Type B pancreatic cell (in vitro differentiated cells): ENCODE measurements around the gene IFIT5. TPM values are rescaled to one million over a fixed set of nuclear protein-coding genes. Genes with fewer than 3 reads are reported as not detected.

Experiments used
- DNase-seq: peaks from one replicate; pipeline ENCODE4 v3.0.0; 2021; ENCODE audit warnings: mixed read lengths; ENCODE audit not compliant: unreplicated experiment; ENCODE audit errors: extremely low spot score
- H3K27ac Mint-ChIP-seq: 2 replicates; pipeline ENCODE4 v1.8.0; 2021; ENCODE audit warnings: mild to moderate bottlenecking, mixed read lengths
- H3K27me3 Mint-ChIP-seq: 2 replicates; pipeline ENCODE4 v1.8.0; 2021; ENCODE audit warnings: mixed read lengths
- H3K36me3 Mint-ChIP-seq: 2 replicates; pipeline ENCODE4 v1.8.0; 2021; ENCODE audit warnings: mixed read lengths
- H3K4me1 Mint-ChIP-seq: one replicate; pipeline ENCODE4 v1.8.0; 2021; ENCODE audit warnings: mixed read lengths; ENCODE audit not compliant: unreplicated experiment
- H3K4me3 Mint-ChIP-seq: 2 replicates; pipeline ENCODE4 v1.8.0; 2021; ENCODE audit warnings: mild to moderate bottlenecking, mixed read lengths
- H3K9me3 Mint-ChIP-seq: 2 replicates; pipeline ENCODE4 v1.8.0; 2021; ENCODE audit warnings: mixed read lengths
- total RNA-seq: library from RNA; stranded (reverse); gene quantifications from 2 replicates; pipeline ENCODE4 v1.2.1, GENCODE V29; 2021; ENCODE audit warnings: low replicate concordance
- TF ChIP-seq, protein P1 (sequence below): fragments of 200-600 bp; sonication (generic); conservative IDR thresholded peaks from 2 replicates; pipeline ENCODE4 v1.5.0; 2021; ENCODE audit warnings: antibody characterized with exemption, mild to moderate bottlenecking

IFIT5 gene
- total RNA-seq, 1 donor from 2014 or later: 11.0 TPM

DNA sequence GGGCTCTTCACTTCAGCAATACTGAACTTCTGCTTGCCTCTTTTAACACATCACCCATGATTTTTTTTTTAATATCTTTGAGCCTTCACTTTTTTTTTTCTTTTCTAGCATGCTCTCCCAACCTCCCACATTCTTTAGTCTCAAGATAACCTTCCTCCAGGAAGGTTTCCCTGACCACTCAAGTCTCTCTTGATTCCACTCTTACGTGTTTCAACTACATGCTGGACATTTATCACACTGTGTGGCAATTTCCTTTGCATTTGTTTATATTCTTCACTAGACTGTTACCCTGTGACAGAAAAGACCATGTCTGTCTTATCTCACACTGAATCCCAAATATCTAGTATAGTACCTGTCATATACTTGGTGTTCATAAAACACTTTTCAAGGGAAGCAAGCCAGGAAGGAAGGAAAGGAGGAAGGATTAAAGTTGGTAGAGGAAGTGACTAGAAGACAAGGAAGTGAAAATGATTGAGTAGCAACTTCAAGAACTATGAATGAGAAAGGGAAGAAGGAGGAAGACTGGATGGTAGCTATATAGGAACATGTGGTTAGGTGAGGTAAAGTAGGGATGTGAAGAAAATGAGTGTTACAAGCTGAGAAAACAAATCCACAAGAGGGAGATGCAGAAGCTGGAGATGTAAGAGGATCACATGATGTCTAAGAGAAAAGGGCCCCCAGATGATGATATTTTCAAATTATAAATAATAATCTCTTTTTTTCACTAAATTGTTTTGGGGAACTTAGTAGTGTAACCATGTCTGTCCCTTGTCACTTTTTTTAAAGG lies 40.4 kb downstream of the IFIT5 start:
- no peaks in the 10 kb centered on the region for H3K36me3 Mint-ChIP-seq
- no peaks in the 10 kb centered on the region for H3K27me3 Mint-ChIP-seq
- H3K27ac Mint-ChIP-seq: no peak overlapping the region
- no peaks in the 10 kb centered on the region for H3K9me3 Mint-ChIP-seq
- H3K4me1 Mint-ChIP-seq: no peaks in the 10 kb centered on the region
- DNase-seq: no peak
- TF ChIP-seq, protein P1, sequence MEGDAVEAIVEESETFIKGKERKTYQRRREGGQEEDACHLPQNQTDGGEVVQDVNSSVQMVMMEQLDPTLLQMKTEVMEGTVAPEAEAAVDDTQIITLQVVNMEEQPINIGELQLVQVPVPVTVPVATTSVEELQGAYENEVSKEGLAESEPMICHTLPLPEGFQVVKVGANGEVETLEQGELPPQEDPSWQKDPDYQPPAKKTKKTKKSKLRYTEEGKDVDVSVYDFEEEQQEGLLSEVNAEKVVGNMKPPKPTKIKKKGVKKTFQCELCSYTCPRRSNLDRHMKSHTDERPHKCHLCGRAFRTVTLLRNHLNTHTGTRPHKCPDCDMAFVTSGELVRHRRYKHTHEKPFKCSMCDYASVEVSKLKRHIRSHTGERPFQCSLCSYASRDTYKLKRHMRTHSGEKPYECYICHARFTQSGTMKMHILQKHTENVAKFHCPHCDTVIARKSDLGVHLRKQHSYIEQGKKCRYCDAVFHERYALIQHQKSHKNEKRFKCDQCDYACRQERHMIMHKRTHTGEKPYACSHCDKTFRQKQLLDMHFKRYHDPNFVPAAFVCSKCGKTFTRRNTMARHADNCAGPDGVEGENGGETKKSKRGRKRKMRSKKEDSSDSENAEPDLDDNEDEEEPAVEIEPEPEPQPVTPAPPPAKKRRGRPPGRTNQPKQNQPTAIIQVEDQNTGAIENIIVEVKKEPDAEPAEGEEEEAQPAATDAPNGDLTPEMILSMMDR: no peak
- no peak overlapping the region for H3K4me3 Mint-ChIP-seq

DNA sequence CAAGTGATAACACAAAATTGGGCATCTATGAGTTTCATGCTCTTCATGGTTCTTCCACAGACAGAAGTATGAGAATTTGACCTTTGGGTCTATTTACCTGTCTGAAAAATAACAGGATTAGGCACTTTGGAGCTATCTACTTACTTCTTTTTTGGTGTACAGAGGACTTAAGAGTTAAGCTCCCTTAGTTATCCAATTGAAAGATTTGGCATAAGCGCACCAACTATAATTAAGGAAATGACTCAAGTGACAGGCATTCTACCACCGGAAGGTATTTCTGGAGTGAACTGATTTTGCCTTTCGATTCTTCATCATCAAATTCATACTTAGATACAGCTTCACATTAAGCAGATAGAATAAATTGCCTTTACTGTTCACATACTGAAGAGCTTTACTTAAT lies 43.9 kb downstream of the IFIT5 start:
- Mint-ChIP-seq H3K27ac (no peak overlapping the region), H3K4me3 (no peak overlapping the region), H3K27me3 (no peaks in the 10 kb centered on the region), H3K9me3 (no peaks in the 10 kb centered on the region), H3K4me1 (no peaks in the 10 kb centered on the region), H3K36me3 (no peaks in the 10 kb centered on the region)
- no peak for DNase-seq
- TF ChIP-seq, protein P1: no peak

DNA sequence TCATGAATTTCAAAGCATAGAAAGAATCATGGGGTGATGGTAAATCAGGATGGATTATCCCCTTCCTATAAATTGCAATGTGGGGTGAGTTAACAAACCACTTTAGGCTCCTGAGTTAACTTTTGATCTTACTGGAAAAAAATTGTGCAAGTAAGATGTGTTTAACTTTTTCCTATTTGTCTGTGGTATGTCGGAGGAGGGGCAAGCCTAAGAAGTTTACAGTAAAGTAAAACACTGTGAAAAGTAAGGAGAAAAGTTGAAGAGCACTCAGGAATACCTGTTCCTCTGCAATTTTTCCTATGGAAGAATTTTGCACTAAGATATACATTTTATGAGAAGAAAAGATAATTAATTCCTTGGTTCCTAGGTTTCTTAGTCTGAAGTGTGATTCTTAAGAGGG lies 44.4 kb downstream of the IFIT5 start:
- Mint-ChIP-seq H3K27ac (no peak overlapping the region), H3K36me3 (no peaks in the 10 kb centered on the region), H3K4me1 (no peaks in the 10 kb centered on the region), H3K9me3 (no peaks in the 10 kb centered on the region), H3K4me3 (no peak overlapping the region), H3K27me3 (no peaks in the 10 kb centered on the region)
- DNase-seq: no peak
- TF ChIP-seq, protein P1: no peak

DNA sequence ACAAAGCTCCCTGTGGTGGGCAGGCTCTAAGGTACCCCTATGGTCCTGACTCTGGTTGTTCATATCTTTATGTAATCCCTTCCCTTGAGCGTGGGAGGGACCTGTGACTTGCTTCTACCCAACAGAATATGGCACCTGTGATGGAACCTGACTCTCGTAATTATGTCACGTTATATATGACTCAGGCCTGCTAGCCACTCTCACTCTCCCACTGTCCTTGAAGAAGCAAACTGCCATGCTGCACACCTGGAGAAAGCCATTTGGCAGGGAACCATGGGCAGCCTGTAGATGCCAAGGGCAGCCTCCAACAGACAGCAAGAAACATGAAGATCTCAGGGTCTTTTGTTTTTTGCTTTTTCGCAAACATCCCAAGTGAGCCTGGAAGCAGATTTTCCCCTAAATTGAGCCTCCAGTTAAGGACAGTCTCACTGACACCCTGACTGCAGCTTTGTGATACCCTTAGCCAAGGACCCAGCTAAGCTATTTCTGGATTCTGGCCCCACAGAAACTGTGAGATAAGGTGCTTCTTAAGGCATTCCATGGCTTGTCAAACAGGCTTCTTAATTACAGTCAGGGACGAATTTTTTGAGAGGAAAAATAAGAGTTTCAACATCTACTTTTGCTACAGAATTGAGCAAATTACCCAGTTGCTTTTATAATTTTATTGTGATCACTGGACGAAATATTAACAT lies 49.6 kb downstream of the IFIT5 start:
- Mint-ChIP-seq H3K4me3 (no peak overlapping the region), H3K36me3 (no peaks in the 10 kb centered on the region), H3K9me3 (no peaks in the 10 kb centered on the region), H3K27ac (no peak overlapping the region), H3K27me3 (no peaks in the 10 kb centered on the region), H3K4me1 (peaks cover 7% of the 10 kb centered on the region)
- DNase-seq: no peak
- TF ChIP-seq, protein P1: no peak

DNA sequence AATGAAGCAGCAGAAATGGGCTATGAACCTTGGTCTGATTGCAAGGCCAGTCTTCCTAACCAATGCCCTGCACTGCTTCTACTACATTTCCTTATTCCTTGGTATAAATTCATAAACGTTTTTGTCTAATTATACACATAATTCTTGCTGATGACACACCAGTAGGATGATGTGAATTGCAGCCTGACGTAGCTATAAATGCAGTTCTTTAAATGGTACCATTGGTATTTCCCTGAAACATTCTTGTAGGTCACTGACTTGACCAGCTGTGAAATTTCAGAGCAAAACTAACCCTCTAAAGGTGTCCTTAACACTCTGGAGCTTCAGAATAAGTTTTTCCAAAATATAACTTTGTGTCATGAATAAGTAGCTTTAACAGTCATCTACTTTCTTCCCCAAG lies 50.8 kb downstream of the IFIT5 start:
- no peaks in the 10 kb centered on the region for H3K36me3 Mint-ChIP-seq
- DNase-seq: no peak
- no peak overlapping the region for H3K4me3 Mint-ChIP-seq
- H3K27ac Mint-ChIP-seq: no peak overlapping the region
- TF ChIP-seq, protein P1: no peak
- H3K27me3 Mint-ChIP-seq: no peaks in the 10 kb centered on the region
- peaks cover 7% of the 10 kb centered on the region for H3K4me1 Mint-ChIP-seq
- H3K9me3 Mint-ChIP-seq: no peaks in the 10 kb centered on the region
